Stomach smooth muscle (tissue), 2 donors: ENCODE results near the gene VCL.

Experiments used
- H3K27ac ChIP-seq: one replicate; pipeline ENCODE4 v1.7.0; 2013; ENCODE audit warnings: mild to moderate bottlenecking, low read length, inconsistent platforms
- H3K27me3 ChIP-seq, 2 donors: one replicate each; pipeline ENCODE4 v1.7.0; 2013; ENCODE audit warnings: low read length in 2 of 2; ENCODE audit not compliant: insufficient read depth in 2 of 2, control insufficient read depth in 1 of 2
- H3K36me3 ChIP-seq, 2 donors: one replicate each; pipeline ENCODE4 v1.7.0; 2013; ENCODE audit warnings: low read length in 2 of 2; ENCODE audit not compliant: control insufficient read depth in 2 of 2, insufficient read depth in 2 of 2
- H3K4me1 ChIP-seq: one replicate; pipeline ENCODE4 v1.7.0; 2013; ENCODE audit warnings: low read length; ENCODE audit not compliant: control insufficient read depth, insufficient read depth
- H3K4me3 ChIP-seq, 2 donors: one replicate each; pipeline ENCODE4 v1.7.0; 2013; ENCODE audit warnings: low read length in 2 of 2
- H3K9ac ChIP-seq, 2 donors: one replicate each; pipeline ENCODE4 v1.7.0; 2013; ENCODE audit warnings: low read length in 2 of 2, mild to moderate bottlenecking in 1 of 2
- H3K9me3 ChIP-seq, 2 donors: one replicate each; pipeline ENCODE4 v1.7.0; 2013; ENCODE audit warnings: low read length in 2 of 2; ENCODE audit not compliant: control insufficient read depth in 2 of 2
- donor health status: healthy.
- donor health status: Pancreatic carcinoma.

The VCL gene

GRCh38 chr10:74088722-74089121 lies 90.8 kb downstream of the VCL start:
- Histone ChIP-seq H3K27me3 (no peaks in the 10 kb centered on the region), H3K27ac (peak overlapping the region; percentile 25), H3K4me1 (no peaks in the 10 kb centered on the region), H3K9ac (no peak overlapping the region), H3K36me3 (peaks cover 40% of the 10 kb centered on the region in 2 donors), H3K9me3 (no peaks in the 10 kb centered on the region), H3K4me3 (no peak overlapping the region)

- Histone ChIP-seq H3K36me3 (peaks cover 60 to 64% of the 10 kb centered on the region in 2 donors), H3K9ac (no peak overlapping the region), H3K27me3 (no peaks in the 10 kb centered on the region), H3K9me3 (no peaks in the 10 kb centered on the region), H3K4me3 (no peak overlapping the region), H3K27ac (no peak overlapping the region), H3K4me1 (no peaks in the 10 kb centered on the region)
These were observed 94.5 kb downstream of the VCL start for GRCh38 chr10:74092372-74092771.

- Histone ChIP-seq H3K36me3 (peaks cover 69 to 75% of the 10 kb centered on the region in 2 donors), H3K4me3 (no peak overlapping the region), H3K4me1 (no peaks in the 10 kb centered on the region), H3K9ac (no peak overlapping the region), H3K9me3 (no peaks in the 10 kb centered on the region), H3K27me3 (no peaks in the 10 kb centered on the region), H3K27ac (no peak overlapping the region)
These were observed 95.7 kb downstream of the VCL start for GRCh38 chr10:74093530-74094164.

- no peak overlapping the region for H3K4me3 ChIP-seq
- no peaks in the 10 kb centered on the region for H3K9me3 ChIP-seq
- no peak overlapping the region for H3K27ac ChIP-seq
- no peak overlapping the region for H3K9ac ChIP-seq
- no peaks in the 10 kb centered on the region for H3K27me3 ChIP-seq
- H3K4me1 ChIP-seq, result no peaks in the 10 kb centered on the region
- peaks cover 69 to 74% of the 10 kb centered on the region in 2 donors for H3K36me3 ChIP-seq
These were observed 96.3 kb downstream of the VCL start for GRCh38 chr10:74094231-74094630.

GRCh38 chr10:74096777-74097176 lies 98.9 kb downstream of the VCL start:
- peaks cover 71 to 78% of the 10 kb centered on the region in 2 donors for H3K36me3 ChIP-seq
- H3K9ac ChIP-seq, result no peak overlapping the region
- H3K4me3 ChIP-seq, result no peak overlapping the region
- no peaks in the 10 kb centered on the region for H3K4me1 ChIP-seq
- no peak overlapping the region for H3K27ac ChIP-seq
- H3K27me3 ChIP-seq, result no peaks in the 10 kb centered on the region
- H3K9me3 ChIP-seq, result no peaks in the 10 kb centered on the region

- H3K9ac ChIP-seq, result no peak overlapping the region
- H3K4me3 ChIP-seq, result no peak overlapping the region
- H3K9me3 ChIP-seq, result no peaks in the 10 kb centered on the region
- no peak overlapping the region for H3K27ac ChIP-seq
- H3K36me3 ChIP-seq, result peaks cover 69 to 73% of the 10 kb centered on the region in 2 donors
- no peaks in the 10 kb centered on the region for H3K4me1 ChIP-seq
- H3K27me3 ChIP-seq, result no peaks in the 10 kb centered on the region
These were observed 99.9 kb downstream of the VCL start for GRCh38 chr10:74097776-74098175.

- Histone ChIP-seq H3K27me3 (no peaks in the 10 kb centered on the region), H3K27ac (no peak overlapping the region), H3K9ac (no peak overlapping the region), H3K4me1 (no peaks in the 10 kb centered on the region), H3K4me3 (no peak overlapping the region), H3K9me3 (no peaks in the 10 kb centered on the region), H3K36me3 (peaks cover 70% of the 10 kb centered on the region in 2 donors)
These were observed 101.5 kb downstream of the VCL start for GRCh38 chr10:74099420-74099819.

- H3K36me3 ChIP-seq, result peaks cover 69% of the 10 kb centered on the region in 2 donors
- no peak overlapping the region for H3K9ac ChIP-seq
- H3K4me1 ChIP-seq, result no peaks in the 10 kb centered on the region
These were observed 101.9 kb downstream of the VCL start for GRCh38 chr10:74099836-74100235.

GRCh38 chr10:74103560-74104258 lies 105.8 kb downstream of the VCL start:
- Histone ChIP-seq H3K4me1 (no peaks in the 10 kb centered on the region), H3K27ac (no peak overlapping the region), H3K9me3 (no peaks in the 10 kb centered on the region), H3K9ac (no peak overlapping the region), H3K4me3 (no peak overlapping the region), H3K36me3 (peaks cover 68 to 74% of the 10 kb centered on the region in 2 donors), H3K27me3 (no peaks in the 10 kb centered on the region)

More at GRCh38 chr10:74099836-74100235, 101.9 kb downstream of the VCL start:
- Histone ChIP-seq H3K9me3 (no peaks in the 10 kb centered on the region), H3K4me3 (no peak overlapping the region), H3K27me3 (no peaks in the 10 kb centered on the region), H3K27ac (no peak overlapping the region)

- Histone ChIP-seq H3K4me1 (no peaks in the 10 kb centered on the region), H3K27ac (no peak overlapping the region), H3K36me3 (peaks cover 68 to 74% of the 10 kb centered on the region in 2 donors), H3K9ac (no peak overlapping the region), H3K27me3 (no peaks in the 10 kb centered on the region), H3K4me3 (no peak overlapping the region), H3K9me3 (no peaks in the 10 kb centered on the region)
These were observed 106.6 kb downstream of the VCL start for GRCh38 chr10:74104480-74104879.

GRCh38 chr10:74104996-74105395 lies 107.1 kb downstream of the VCL start:
- Histone ChIP-seq H3K36me3 (peaks cover 67 to 74% of the 10 kb centered on the region in 2 donors), H3K27ac (no peak overlapping the region)

More at GRCh38 chr10:74104996-74105395, 107.1 kb downstream of the VCL start:
- Histone ChIP-seq H3K9me3 (no peaks in the 10 kb centered on the region), H3K4me1 (no peaks in the 10 kb centered on the region), H3K27me3 (no peaks in the 10 kb centered on the region), H3K9ac (no peak overlapping the region), H3K4me3 (no peak overlapping the region)
